NCI-H2171 (cell line): ENCODE results near the gene LRRC3B.

Experiments used
- DNase-seq: peaks from one replicate; lab custom pipeline; 2025; lab: John Stamatoyannopoulos, UW

The LRRC3B gene

DNA sequence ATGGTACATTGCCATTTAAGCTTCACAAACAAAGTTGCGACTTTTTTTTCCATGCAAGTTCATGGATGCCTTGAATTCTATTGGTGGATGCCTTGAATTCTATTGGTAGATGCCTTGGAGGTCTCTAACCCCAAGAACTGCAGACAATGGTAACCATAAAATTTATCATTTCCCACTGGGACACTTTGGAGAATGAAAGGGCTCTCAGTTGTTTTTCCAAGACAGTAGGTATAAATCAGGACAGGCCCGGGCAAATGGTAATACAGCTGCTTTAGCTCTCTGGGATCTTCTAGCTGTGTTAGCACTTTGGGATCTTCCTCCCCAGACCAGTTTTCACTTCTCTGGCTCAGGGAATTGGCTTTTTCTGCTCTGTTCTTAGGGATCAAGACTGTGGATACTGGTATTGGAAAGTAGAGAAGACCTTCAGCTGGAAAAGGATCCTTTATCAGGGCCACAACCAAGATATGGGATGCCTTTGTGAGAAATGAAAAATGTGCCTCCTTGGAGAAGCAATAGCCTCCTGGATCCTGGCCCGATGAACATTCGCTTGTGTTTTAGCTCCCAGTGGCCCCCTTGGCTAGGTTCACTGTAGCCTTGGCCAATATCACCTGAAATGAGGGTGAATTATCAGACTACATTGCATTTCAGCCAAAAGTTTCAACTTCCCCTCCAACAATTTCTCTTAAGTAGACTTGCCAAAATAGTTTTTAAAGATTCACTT lies 8.3 kb downstream of the LRRC3B start:
- DNase-seq: no peak

DNA sequence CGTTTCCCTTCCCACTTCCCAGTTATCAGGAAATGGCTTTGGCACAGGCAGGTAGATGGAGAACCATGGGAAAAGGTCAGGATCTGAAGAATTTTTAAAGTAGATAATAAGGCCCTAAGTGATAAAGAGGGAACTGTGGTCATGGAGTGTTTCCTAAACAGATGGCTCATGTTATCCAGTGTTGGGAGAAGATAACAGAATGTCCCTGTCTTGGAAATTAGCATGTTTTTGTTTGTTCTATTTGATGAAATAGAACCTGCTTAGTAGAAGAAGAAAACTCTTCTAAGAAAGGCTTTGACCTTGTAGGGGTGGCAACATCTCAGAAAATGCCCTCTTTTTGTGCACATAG lies 8.8 kb downstream of the LRRC3B start:
- DNase-seq: no peak

DNA sequence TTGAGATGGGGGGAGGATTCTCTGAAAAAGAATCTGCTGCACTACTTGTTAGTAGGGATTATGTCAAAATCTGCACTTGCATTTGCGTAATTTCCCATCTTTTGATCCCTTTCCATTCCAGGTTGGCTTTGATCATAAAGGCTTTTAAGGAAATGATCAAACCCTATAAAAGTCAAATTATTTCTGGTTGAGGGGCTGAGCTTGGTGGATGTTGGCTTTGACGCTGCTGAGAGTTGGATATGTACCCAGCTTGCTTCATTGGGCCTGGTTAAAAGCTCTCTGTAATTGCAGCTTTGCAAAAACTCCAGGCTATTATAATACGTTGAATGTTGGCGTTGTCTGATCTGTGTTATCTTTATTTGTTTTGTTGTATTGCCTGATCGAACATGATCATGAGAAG lies 12.0 kb downstream of the LRRC3B start:
- DNase-seq: no peak

DNA sequence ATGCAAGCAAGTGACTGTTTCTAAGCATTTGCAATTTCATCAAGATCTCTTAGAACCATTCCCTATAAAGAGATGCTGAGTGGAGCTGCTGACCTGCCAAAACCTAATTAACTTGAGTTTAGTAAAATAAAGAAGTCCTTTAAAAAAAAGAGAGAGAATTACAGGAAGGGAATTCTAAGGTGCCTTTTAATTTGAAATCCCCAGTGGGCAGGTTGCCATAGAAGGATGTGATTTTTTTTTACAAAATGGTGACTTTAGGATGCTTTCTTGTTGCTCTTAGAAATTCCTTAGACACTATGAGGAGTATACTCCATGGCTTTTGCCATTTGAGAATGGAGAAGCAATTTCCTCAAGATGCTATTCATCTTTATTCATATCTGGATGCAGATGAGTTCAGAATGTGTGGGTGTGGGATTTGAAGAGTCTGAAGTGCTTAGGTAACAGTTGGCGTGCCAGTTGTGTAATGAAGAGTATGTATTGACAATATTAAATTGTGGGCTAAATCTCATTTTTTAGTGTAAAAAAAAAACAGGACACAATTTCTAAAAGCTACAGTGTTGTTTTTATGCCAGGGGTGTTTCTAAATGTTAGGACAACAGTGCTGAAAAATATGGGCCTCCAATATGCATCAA lies 13.6 kb downstream of the LRRC3B start:
- DNase-seq: no peak

DNA sequence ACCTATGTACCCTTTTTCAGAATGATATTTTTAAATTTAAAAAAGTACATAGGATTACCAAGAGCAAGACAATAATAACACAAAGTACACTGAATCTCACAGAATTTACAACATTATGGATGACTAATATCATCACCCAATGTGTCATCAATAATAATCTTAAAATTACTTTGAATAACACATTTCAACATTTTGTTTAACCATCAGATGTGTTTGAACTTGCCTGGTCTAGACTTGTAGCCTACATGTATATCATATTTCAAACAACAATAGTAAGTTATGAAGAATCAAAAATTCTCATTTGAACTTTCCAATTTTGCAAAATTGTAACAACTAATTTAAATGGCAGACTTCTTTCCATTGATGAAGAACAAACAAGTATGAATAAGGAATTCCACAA lies 15.1 kb downstream of the LRRC3B start:
- DNase-seq: no peak

DNA sequence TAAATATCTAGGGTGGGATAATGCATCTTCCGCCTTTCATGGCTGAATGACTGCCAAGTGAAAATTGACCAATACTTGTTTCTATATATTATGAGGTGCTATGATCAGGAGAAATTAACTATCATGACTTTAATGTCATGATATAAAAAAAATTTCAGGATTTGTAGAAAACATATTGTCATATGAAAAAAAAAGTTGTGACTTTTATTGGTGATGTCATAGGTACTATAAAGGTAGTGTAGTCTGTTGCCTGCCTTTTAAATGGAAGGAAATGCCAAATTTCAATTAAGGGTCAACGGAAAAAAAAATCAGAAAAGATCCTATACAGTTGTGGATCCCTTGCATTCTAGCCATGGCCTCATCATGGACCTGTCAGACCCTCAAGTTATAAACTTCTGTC lies 15.5 kb downstream of the LRRC3B start:
- DNase-seq: no peak

DNA sequence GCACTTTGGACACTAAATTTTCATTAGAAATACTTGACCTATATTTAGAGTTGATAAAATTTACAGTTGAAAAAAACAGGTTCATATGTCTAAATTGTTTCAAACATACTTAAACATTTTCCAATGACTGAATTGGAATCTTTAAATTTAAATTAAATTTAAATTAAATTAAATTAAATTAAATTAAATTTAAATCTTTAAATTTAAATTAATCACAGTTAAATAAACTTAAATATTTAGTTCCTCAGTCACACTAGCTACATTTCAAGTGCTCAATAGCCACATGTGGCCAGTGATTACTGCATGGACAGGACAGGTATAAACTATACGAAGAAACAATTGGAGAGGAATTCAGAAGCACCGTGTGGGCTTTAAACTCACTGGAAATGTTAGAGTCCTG lies 16.8 kb downstream of the LRRC3B start:
- no peak for DNase-seq

DNA sequence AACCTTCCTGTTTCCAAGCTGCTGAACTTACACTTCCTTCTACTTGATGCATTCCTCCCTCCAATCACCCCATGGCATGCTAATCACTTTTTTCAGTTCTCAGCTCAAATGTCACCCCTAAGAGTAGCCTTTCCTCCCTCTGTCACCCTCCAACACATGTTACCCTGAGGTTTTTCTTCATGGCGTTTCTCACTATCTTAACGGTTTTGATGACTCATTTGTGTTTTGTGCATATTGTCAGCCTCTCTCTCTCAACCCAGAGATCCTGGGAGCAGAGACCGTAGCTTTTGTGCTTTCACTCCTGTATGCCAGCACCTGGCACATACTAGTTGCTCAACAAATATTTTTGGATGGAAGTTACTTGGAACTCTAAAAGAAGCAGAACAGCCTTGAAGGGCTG lies 24.5 kb downstream of the LRRC3B start:
- no peak for DNase-seq

DNA sequence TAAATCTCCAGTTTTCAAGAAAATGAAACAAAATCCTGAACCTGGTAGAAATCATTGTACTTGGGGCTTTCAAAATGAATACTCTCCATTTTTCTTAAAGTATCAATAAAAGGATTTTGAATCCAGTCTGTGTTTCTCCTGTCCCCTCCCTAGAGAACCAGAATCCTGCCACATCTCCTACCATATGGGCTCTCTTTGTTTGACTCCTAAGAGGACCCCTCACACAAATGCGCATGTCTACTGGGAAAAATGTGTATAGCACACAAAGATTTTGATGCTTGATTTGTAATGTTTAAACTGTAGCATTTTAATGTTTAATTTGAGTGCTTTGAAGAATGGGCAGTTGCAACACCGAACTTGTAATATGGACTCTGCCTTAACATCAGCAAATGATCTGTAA lies 25.9 kb downstream of the LRRC3B start:
- no peak for DNase-seq

DNA sequence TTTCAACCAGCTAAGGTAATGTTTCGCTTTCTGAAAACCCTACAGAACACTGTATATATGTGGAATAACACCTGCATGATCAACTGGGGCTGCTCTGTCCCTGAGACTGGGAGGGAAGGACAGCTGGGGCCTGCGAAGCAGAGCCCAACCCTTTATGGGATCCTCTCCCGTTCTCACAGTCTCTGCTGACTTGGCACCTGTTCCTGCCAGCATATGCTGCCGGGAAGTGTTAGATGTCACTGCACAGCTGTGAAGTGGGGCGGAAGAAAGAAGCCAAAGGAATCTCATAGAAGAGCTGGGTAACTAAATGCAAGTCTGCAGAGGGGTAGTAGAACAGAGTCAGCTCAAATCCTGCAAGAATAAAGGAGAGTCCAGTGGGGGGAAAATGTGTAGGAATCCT lies 29.6 kb downstream of the LRRC3B start:
- peak; percentile 2 for DNase-seq

DNA sequence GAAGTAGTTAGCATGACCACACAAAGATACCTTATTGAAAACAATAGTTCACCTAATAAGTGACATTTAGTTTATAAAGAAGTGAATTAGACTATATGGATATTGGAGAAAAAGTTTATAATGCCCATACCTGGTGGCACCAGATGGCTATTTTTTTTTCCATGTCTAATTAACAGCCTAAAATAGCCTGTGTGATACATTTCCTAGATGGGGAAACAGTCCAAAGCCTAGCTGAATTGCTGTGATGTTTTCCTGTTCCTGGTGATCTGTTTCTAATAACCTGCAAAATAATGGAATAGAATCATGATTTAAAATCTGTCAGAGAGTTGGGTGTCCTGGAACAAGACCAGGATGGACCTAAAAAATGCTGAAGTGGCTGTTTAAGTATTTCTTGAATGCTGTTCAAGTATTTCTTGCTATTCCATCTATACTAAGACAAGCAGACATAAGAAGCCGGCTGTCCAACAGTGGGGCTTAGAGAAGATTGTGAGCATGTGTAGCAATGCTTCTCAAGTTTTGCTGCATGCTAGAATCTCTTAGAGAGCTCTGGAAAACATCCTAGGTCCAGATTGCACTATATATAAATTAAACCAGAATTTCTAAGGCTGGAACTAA lies 31.3 kb downstream of the LRRC3B start:
- DNase-seq: no peak

DNA sequence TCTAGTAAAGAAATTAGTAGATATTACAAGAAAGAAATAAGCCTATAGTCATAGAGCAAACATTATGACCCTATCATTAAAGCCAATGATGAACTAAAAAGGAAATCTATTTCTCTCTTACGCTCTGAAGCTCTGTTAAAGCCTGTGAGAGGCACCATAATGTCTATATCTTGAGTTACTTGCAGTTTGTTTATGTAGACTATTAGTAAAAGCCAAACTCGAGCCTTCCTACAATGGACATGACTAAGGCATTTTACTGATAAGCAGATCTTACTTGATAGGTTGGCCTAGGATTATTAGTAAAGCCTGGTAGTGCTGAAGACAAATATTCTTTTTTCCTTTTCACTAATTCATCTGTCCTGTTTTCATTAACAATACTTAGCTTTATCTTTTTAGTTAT lies 32.7 kb downstream of the LRRC3B start:
- no peak for DNase-seq

DNA sequence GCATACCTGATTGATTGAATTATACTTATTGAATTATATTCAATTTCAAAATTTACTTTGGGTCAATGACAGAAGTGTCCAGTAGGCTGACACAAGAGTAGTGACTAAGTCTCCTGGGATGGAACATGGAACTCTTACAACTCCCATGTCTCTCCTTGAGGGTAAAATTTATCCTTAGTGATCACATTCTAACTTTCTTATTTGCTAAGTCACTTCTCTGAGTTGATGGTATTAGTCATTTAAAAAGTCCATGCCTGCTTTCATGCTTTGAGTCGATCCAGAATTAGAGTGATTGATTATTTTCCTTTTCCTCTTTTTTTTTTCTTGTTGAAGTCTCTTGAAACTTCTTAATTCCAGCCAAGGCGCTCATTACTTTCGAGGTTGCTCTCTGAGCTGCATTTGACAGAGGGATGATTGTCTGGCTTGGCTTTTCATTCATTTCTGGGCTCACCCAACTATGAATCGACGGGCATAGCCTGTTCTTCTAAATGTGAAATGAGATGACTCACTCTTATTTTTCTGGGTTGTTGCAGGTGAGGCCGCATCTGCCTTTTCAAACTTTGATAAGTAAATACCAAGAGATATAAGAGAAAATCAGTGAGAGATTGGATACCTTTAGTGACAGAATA lies 34.9 kb downstream of the LRRC3B start:
- no peak for DNase-seq

DNA sequence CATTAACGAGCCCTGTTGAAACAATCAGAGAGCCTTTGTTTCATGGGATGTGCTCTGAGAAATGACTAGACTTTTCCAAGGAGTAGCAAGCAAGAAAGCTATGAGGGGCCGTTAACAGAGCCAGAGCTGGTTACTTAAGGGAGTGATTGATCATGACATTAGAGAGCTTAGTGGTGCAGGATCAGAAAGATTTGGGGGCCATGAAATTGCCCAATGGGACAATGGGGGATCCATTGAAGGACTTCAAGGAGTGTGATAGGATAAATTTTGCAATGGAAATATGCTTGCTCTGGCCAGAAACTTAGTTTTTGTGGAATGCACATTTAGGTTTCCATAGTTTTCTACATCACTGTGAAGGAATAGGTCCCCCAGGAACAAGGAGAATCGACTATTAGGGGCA lies 45.6 kb downstream of the LRRC3B start:
- DNase-seq: no peak

DNA sequence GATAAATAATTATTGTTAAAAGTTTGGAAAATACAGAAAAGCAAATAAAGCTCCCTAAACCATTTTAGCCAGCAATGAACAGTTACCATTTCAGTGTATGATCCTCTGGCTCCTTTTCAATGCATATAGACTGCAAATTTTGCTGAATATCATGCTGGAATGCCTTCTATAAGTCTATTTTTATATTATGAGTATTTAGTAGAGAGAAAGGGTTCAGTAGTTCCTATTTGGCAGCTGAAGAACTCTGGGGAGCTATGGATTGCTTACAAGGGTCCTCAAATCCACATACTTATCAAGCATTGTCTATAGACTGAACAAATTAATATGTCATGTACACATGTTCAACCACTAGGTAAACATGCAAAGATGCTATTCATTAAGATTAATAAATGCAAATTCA lies 46.1 kb downstream of the LRRC3B start:
- no peak for DNase-seq

DNA sequence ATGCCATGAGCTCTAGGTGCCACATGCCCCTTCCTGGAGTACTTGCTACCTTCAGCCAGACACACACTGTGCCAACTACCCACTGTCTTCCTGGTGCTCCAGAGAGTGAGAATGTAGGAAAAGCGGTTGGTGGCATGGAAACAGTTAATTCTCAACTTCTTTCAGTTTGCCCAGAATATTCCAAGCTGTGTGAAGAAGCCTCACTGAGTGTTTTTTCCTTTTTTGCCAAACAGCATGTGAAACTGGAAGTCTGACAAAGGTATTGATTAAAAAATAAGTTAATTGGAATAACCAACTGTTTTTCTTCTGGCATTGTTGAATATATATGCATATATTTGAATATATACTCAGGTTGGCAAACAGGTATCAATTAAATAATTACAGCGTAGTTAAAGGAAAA lies 52.8 kb downstream of the LRRC3B start:
- DNase-seq: no peak

DNA sequence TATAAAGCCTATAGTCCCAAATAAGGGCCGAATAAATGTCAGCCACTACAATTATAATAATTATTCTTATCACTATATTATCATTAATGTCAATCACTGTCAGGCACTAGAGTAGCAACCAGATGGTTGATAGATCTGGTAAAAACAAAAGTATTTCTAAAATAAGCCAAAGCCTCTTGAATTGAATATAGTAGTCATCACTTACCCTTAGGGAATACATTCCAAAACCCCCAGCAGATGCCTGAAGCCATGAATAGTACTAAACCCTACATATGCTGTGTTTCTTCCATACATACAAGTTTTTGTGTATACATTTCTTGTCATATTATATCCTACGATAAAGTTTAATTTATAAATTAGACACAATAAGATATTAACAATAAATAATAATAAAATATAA lies 59.1 kb downstream of the LRRC3B start:
- DNase-seq: no peak

DNA sequence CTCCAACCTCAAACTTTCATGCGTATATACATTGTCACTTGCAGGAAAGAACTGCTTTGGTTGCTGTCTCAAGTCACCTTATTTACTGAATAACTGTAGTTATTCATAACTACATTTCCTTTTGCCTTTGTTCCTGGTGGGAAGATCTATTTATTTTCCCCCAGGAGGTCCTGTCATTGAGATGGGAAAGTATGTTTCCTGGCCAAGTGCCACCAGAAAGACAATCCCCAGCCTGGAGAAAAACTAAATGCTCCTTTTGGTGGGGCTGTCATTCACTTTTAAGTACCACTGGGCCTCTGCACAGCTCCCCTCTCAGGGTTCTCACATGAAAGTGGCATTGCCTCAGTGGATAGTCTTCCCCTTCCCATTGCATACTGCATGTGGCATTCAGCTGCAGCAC lies 59.8 kb downstream of the LRRC3B start:
- no peak for DNase-seq

DNA sequence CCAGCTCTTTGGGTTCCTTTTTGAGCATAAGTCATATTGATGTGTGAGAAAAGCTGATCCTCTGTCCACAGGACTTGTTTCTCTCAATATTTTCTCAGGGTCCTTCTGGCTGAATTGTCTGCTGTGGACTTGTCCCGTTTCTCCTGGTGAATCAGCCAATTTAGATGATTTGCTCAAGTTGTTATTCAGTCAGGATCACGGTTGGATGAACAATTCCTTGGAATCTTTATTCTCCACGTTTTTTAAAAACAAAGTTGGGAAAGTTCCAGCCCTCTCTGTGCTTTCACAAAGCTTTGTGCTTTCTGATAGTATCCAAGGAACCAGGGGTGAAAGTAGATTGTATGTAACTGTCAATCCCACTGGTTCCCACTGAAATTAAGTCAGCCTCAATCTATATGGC lies 61.3 kb downstream of the LRRC3B start:
- no peak for DNase-seq

DNA sequence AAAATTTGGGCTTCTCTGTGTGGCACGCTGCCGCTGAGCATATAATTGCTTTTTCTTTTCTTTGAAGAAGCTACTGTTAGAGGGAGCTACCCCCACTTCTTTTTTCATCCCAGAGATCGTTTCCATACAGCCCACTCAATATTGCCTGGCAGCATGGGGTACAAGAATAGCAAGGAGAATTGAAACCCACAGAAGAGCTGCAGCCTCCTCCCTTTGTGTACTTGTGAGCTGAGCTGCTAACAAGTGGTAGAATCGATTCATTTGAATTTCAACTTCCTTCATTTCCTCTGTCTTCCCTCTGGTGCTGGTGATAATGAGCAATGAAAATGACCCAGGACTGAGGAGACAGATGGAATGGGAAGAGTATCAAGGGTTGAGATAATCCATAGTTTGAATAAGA lies 64.9 kb downstream of the LRRC3B start:
- no peak for DNase-seq

DNA sequence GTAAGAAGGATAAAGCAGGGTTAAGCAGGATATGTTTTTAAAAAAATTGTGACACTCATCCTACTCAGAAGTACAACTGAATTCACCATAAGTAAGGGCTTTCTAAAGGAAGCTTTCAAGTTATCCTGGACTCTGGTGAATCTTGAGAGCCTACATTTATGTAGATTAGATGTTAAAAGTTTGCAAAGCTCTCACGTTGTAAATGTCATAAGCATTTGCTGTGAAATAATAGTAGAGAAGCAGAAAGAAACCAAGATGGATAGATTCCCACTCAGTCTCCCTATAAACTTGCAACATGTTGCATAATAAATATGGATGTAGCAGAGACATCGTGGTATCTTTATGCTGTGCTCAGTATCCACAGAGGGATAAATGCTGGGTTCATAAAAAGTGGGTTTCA lies 77.0 kb downstream of the LRRC3B start:
- DNase-seq: no peak

DNA sequence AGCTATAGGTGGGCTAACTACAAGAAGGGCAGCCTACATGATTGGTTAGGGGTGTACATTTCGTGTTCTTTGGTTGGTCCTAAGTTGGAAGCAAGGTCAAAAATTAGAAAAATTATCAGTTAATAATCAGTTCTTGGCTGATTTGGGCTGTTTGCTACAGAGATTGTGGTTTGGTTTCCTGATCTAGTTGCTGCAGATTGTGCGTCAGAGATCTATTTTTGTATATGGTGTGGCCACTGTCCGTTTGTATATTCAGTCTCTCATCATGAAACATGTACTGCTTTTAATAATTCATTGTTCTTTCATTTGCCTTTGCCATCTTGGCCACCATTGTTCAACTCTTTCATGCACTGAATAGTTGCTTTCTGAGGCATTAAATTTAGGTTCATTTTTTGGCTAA lies 80.9 kb downstream of the LRRC3B start:
- DNase-seq: no peak

DNA sequence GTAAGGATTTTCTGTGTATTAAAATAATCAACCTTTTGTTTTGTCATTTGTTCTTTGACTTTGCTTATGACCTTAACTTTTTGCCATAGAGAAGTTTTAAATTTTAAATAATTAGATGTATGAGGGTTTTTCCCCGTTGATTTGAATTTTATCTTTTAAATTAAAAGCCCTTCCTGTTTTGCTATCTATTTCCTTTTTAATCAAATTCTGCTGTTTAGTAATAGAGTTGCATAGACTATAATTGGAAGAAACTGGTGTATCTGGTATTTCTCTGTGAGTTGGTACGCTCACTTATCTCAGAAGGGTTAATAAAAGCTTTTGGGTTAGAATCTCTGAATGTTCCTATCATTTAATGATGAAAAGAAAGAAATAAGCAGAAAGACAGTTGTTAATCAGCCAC lies 82.2 kb downstream of the LRRC3B start:
- no peak for DNase-seq
